Panc1 (cell line): ENCODE results near the gene GSG1L. TPM values are rescaled to one million over a fixed set of nuclear protein-coding genes. Genes with fewer than 3 reads are reported as not detected.

Experiments
- ATAC-seq: fragments of 200-7000 bp; cut with Tn5 transposase; 2 replicates; pipeline ENCODE4 v1.9.1; 2020; ENCODE audit warnings: mild to moderate bottlenecking, moderate library complexity
- BruUV-seq: library from RNA; stranded (reverse); fragments of 400-500 nt; replicated peaks from 2 replicates; lab custom pipeline; 2021; lab: Mats Ljungman, UMichigan
- CTCF ChIA-PET: fragments of 300-600 bp; sonication (Branson Sonifier 250); formaldehyde crosslinking; loops from one replicate; lab custom pipeline; 2022; ENCODE audit warnings: antibody characterized with exemption; lab: Charles Lee
- POLR2A ChIA-PET: fragments of 300-600 bp; sonication (Branson Sonifier 250); formaldehyde crosslinking; loops from one replicate; lab custom pipeline; 2022; ENCODE audit warnings: antibody characterized with exemption; lab: Charles Lee
- DNase-seq: peaks from one replicate; pipeline ENCODE4 v3.0.0-alpha.2; 2010; ENCODE audit warnings: low read depth, low spot score
- H3K27ac ChIP-seq: 2 replicates; pipeline ENCODE4 v1.5.1; 2011; ENCODE audit warnings: mild to moderate bottlenecking, low read length, inconsistent platforms
- H3K27me3 ChIP-seq: fragments of 200-500 bp; sonication (Bioruptor generic); 2 replicates; pipeline ENCODE4 v1.6.0; 2014; ENCODE audit warnings: low read length, inconsistent platforms; ENCODE audit not compliant: control insufficient read depth, insufficient read depth
- H3K36me3 ChIP-seq: fragments of 200-500 bp; sonication (Bioruptor generic); 2 replicates; pipeline ENCODE4 v1.5.1; 2014; ENCODE audit warnings: inconsistent platforms, mild to moderate bottlenecking, low read length, moderate library complexity; ENCODE audit not compliant: control insufficient read depth, insufficient read depth
- H3K4me1 ChIP-seq: 2 replicates; pipeline ENCODE4 v1.5.1; 2011; ENCODE audit warnings: inconsistent platforms, mild to moderate bottlenecking, low read length, moderate library complexity; ENCODE audit not compliant: control insufficient read depth, insufficient read depth
- H3K4me3 ChIP-seq, 2 experiments: 2 replicates each; pipeline ENCODE4 v1.5.1; 2011 to 2012; ENCODE audit warnings: low read depth in 2 of 2, low read length in 2 of 2, mild to moderate bottlenecking in 2 of 2, inconsistent platforms in 1 of 2, moderate library complexity in 1 of 2
- H3K9me3 ChIP-seq: fragments of 200-500 bp; sonication (Bioruptor generic); 2 replicates; pipeline ENCODE4 v1.5.1; 2014; ENCODE audit warnings: low read depth, mild to moderate bottlenecking, inconsistent platforms, low read length, moderate library complexity; ENCODE audit not compliant: control insufficient read depth, insufficient read depth
- CTCF ChIP-seq: fragments of 450-650 bp; IDR thresholded peaks from 2 replicates; pipeline ENCODE4 v1.5.1; 2017; ENCODE audit warnings: mild to moderate bottlenecking
- POLR2AphosphoS5 ChIP-seq: IDR thresholded peaks from 2 replicates; pipeline ENCODE4 v1.6.1; 2012; ENCODE audit warnings: mild to moderate bottlenecking, low read depth, low read length, moderate library complexity
- REST ChIP-seq, 2 experiments: IDR thresholded peaks; 2 replicates each; pipeline ENCODE4 v1.6.1; 2011 to 2012; ENCODE audit warnings: low read depth in 2 of 2, control low read depth in 1 of 2, low read length in 1 of 2, mild to moderate bottlenecking in 1 of 2, moderate library complexity in 1 of 2; ENCODE audit not compliant: insufficient read depth in 1 of 2
- SIN3A ChIP-seq: IDR thresholded peaks from 2 replicates; pipeline ENCODE4 v1.6.1; 2012; ENCODE audit warnings: low read depth, mild to moderate bottlenecking, low read length, moderate library complexity, borderline replicate concordance; ENCODE audit not compliant: insufficient read depth
- TCF7L2 ChIP-seq: IDR thresholded peaks from 2 replicates; pipeline ENCODE4 v1.6.1; 2011; ENCODE audit warnings: mild to moderate bottlenecking, low read depth, low read length, inconsistent platforms
- in situ Hi-C: cut with HindIII; loops from 2 replicates; pipeline ENCODE4 v1.10.0; 2016; ENCODE audit warnings: low sequenced_read_pairs, low pct_unique_long_range_greater_than_20kb
- intact Hi-C: fragments of 100-400 bp; cut with micrococcal nuclease; formaldehyde crosslinking; loops from one replicate; pipeline ENCODE4 v1.10.0; 2022; ENCODE audit not compliant: unreplicated experiment
- total RNA-seq: library from RNA; stranded (reverse); gene quantifications from one replicate; pipeline ENCODE4 v1.2.1, GENCODE V29; 2021; ENCODE audit not compliant: unreplicated experiment

The GSG1L gene
- total RNA-seq, 1 experiment from 2014 or later = 0.08 TPM

GRCh38 chr16:28033870-28034269 is 29.6 kb downstream of the GSG1L start:
- Histone ChIP-seq H3K36me3 (no peaks in the 10 kb centered on the region), H3K9me3 (no peaks in the 10 kb centered on the region), H3K4me1 (no peaks in the 10 kb centered on the region), H3K4me3 (no peak overlapping the region), H3K27me3 (peaks cover 10% of the 10 kb centered on the region), H3K27ac (no peak overlapping the region)
- BruUV-seq = no TSS peak
- no peak for TF ChIP-seq POLR2AphosphoS5
- TF ChIP-seq CTCF = no peak
- no peak for TF ChIP-seq SIN3A
- no peak for TF ChIP-seq TCF7L2
- CTCF ChIA-PET = interaction anchor here (0.7 kb wide), 1 partner anchor 10 kb away, joined by 19 read pairs; no protein-coding TSS in a partner anchor
- intact Hi-C loops = no loop called here
- in situ Hi-C loops = no loop called here
- ATAC-seq (no peak), DNase-seq (no peak)
- POLR2A ChIA-PET = no interaction called here

- no peaks in the 10 kb centered on the region for H3K9me3 ChIP-seq
- DNase-seq = no peak
- POLR2A ChIA-PET = no interaction called here
- peaks cover 6% of the 10 kb centered on the region for H3K27me3 ChIP-seq
- TF ChIP-seq SIN3A (no peak), TCF7L2 (no peak), REST (IDR thresholded peaks at IDR 0.05; ENCODE audit: insufficient read depth in 1 of 2, low read depth in 2 of 2, low read length in 1 of 2) (no peak), CTCF (no peak), POLR2AphosphoS5 (no peak)
- H3K4me1 ChIP-seq = no peaks in the 10 kb centered on the region
- no peak overlapping the region for H3K4me3 ChIP-seq
- CTCF ChIA-PET = no interaction called here
- no peak for ATAC-seq
- intact Hi-C loops = no loop called here
- BruUV-seq = no TSS peak
- H3K36me3 ChIP-seq = no peaks in the 10 kb centered on the region
- in situ Hi-C loops = no loop called here
- H3K27ac ChIP-seq = no peak overlapping the region
Measured at GRCh38 chr16:28029387-28030002, 34.0 kb downstream of the GSG1L start.
